Epithelial cell of proximal tubule (primary cell): Measurements from ENCODE around the gene KCNK4. TPM values are rescaled to one million over a fixed set of nuclear protein-coding genes. Genes with fewer than 3 reads are reported as not detected.

Experiments used
- DNase-seq: peaks from one replicate; pipeline ENCODE4 v3.0.0-alpha.2; 2011; ENCODE audit warnings: low read depth
- H3K4me3 ChIP-seq: 2 replicates; pipeline ENCODE4 v1.5.1; 2011; ENCODE audit warnings: low read depth, mild to moderate bottlenecking, low read length
- total RNA-seq: library from RNA; depleted of rRNA; stranded (reverse); fragments of >200 nt; gene quantifications from 2 replicates; pipeline ENCODE4 v1.2.3, GENCODE V29; 2015
- TF ChIP-seq, protein P1 (sequence below): conservative IDR thresholded peaks from 2 replicates; pipeline ENCODE4 v1.5.1; 2012; ENCODE audit warnings: low read depth, mild to moderate bottlenecking, low read length

Gene KCNK4
- total RNA-seq, 1 donor from 2014 or later = not detected

DNA sequence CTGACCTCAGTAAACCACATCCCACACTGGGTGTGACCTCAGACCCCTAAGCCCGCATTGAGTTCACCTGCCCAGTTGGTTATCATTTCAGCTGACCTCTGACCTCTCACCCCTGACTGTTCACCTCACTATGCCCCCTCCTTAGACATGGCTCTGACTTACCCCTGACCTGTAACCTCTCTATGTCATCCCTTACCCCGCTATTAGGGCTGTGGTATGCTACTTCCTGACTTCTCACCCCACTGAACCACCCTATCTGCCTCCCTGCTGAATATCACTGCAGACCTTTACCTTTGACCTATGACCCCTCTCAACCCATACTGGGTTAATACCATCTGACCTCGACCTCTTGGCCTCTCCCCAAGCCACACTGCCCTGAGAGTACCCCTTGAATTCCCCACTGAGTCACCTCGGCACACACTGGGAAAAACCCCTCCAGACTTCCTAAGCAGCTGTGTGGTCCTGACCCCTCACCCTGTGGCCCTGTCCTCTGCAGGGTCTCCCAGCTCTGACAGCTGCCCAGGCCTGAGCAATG lies 31.5 kb upstream of the KCNK4 start:
- TF ChIP-seq, protein P1, sequence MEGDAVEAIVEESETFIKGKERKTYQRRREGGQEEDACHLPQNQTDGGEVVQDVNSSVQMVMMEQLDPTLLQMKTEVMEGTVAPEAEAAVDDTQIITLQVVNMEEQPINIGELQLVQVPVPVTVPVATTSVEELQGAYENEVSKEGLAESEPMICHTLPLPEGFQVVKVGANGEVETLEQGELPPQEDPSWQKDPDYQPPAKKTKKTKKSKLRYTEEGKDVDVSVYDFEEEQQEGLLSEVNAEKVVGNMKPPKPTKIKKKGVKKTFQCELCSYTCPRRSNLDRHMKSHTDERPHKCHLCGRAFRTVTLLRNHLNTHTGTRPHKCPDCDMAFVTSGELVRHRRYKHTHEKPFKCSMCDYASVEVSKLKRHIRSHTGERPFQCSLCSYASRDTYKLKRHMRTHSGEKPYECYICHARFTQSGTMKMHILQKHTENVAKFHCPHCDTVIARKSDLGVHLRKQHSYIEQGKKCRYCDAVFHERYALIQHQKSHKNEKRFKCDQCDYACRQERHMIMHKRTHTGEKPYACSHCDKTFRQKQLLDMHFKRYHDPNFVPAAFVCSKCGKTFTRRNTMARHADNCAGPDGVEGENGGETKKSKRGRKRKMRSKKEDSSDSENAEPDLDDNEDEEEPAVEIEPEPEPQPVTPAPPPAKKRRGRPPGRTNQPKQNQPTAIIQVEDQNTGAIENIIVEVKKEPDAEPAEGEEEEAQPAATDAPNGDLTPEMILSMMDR = no peak
- no peak for DNase-seq
- H3K4me3 ChIP-seq = no peak overlapping the region

DNA sequence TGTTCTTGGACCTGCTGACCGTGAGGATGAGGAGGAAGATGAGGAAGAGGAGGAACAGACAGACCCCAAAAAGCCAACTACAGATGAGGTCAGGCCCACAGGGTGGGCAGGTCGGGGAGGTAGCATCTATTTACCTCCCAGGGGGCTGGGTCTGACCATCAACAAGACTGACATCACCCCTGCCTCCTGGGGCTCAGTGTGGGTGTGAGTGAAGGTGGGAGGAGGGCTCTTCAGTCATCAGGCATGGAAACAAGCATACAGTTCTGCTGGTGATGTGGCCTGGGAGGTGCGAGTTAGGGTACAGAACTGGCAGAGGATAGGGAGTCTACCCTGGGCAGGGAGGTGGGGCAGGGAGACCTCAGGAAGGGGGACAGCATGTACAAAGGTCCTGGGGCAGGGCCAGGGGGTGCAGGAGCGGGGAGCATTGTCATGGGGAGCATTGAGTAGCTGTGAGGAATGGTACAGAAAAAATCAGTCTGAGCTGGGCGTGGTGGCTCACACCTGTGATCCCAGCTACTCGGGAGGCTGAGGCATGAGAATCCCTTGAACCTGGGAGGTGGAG lies 30.9 kb upstream of the KCNK4 start:
- DNase-seq = no peak
- TF ChIP-seq, protein P1 = no peak
- H3K4me3 ChIP-seq = no peak overlapping the region

DNA sequence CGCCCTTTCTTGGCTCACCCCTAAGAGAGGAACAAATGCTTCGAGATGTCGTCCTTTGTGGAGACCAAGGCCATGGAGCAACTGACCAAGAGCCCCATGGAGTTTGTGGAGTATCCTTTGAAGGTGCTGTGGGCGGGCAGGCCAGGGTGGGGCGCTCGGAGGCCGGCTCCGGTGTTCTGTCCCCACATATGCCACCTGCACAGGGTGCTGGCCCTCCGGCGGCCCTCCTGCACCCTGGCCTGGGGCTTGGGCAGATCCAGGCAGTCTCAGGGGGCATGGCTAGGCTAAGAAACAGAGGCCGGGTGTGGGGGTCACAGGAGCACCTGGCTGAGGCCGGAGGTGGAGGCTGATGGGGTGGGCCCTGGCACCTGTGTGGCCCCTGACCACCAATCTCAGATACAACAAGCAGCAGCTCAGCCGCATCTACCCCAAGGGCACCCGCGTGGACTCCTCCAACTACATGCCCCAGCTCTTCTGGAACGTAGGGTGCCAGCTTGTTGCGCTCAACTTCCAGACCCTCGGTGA lies 29.5 kb upstream of the KCNK4 start:
- no peak overlapping the region for H3K4me3 ChIP-seq
- TF ChIP-seq, protein P1 = no peak
- DNase-seq = no peak

DNA sequence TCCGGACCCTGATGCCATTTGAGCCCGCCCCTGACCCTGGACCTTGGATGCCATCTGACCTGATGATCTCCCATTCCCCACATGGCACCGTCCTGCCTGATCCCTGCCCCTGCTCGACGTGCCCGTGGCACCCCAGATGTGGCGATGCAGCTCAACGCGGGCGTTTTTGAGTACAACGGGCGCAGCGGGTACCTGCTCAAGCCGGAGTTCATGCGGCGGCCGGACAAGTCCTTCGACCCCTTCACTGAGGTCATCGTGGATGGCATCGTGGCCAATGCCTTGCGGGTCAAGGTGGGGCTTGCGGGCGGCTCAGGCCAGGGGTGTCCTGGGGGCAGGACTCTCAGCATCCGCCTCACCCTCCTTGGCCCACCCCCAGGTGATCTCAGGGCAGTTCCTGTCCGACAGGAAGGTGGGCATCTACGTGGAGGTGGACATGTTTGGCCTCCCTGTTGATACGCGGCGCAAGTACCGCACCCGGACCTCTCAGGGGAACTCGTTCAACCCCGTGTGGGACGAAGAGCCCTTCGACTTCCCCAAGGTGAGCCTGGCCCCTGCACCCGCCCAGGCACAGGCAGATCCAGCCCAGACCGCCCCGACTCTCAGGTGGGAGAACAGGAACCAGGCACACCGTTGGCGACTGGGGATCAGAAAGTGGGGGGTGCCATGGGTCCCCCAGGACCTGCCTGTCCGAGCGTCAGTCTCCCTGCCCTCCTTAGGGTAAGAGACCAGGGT lies 28.7 kb upstream of the KCNK4 start:
- DNase-seq = no peak
- TF ChIP-seq, protein P1 = no peak
- H3K4me3 ChIP-seq = no peak overlapping the region

DNA sequence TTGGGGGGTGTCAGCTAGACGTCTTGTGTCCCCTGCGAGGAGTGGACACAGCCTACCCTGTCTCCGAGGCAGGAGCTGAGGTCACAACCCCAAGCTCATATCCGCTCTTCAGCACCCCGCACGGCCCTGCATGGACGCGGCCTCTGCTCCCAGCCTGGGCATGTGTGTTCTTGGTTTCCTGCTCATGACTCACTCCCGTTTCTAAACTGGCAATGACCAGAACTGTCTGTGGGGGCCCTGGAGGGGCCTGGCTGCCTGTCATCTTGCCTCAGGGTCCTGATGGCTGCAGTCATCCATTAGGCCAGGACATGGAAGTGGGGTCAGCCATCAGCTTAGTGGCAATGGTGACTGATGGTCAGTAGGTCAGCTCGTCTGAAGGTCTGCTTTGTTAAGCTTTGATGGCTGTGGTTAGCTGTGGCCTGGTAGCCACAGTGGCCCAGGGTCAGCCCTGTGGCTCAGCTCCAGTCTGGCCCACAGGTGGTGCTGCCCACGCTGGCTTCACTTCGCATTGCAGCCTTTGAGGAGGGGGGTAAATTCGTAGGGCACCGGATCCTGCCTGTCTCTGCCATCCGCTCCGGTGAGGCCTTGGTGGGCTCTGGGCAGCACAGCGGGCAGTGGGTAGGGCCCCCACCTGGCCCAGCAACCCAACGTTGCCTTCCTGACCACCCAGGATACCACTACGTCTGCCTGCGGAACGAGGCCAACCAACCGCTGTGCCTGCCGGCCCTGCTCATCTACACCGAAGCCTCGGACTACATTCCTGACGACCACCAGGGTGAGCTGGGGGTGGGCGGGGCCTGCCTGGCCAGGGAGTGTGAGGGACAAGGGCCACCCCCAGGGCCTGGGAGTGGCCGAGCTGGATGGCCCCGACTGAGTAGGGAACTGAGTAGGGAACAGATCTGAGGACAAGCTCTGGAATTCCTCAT lies 27.8 kb upstream of the KCNK4 start:
- no peak overlapping the region for H3K4me3 ChIP-seq
- no peak for DNase-seq
- TF ChIP-seq, protein P1 = no peak

DNA sequence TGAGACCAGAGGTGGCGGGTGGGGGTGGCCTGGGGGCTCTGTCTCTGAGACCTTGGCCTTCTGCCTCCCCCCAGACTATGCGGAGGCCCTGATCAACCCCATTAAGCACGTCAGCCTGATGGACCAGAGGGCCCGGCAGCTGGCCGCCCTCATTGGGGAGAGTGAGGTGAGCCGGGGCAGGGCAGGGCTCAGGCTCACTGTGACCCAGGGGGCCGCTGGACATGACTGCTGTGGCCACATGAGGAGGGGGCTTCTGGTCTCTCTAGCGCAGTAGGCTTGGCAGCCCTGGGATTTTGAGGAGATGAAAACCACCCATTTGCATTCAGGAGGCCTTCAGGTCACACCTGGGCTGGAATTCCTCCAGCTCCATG lies 27.2 kb upstream of the KCNK4 start:
- TF ChIP-seq, protein P1 = no peak
- DNase-seq = no peak
- no peak overlapping the region for H3K4me3 ChIP-seq
